MM.1S (cell line): ENCODE results near the gene NSMF.

ENCODE experiments used
- EZH2 ChIP-seq: fragments of 300-600 bp; sonication (generic); optimal IDR thresholded peaks from 2 replicates; pipeline ENCODE3; 2017; ENCODE audit warnings: low read depth, mild to moderate bottlenecking, antibody characterized with exemption, low read length, mixed read lengths
- EZH2phosphoT487 ChIP-seq: fragments of 300-600 bp; sonication (generic); IDR thresholded peaks from 2 replicates; pipeline ENCODE4 v1.6.1; 2018; ENCODE audit warnings: antibody characterized with exemption, low read length
- TF ChIP-seq, protein P1 (sequence below): fragments of 300-600 bp; sonication (generic); IDR thresholded peaks from 2 replicates; pipeline ENCODE4 v1.5.1; 2016; ENCODE audit warnings: antibody characterized with exemption, low read length, mixed read lengths

GRCh38 chr9:137500666-137501397 lies 41.7 kb upstream of the NSMF start:
- TF ChIP-seq, protein P1, sequence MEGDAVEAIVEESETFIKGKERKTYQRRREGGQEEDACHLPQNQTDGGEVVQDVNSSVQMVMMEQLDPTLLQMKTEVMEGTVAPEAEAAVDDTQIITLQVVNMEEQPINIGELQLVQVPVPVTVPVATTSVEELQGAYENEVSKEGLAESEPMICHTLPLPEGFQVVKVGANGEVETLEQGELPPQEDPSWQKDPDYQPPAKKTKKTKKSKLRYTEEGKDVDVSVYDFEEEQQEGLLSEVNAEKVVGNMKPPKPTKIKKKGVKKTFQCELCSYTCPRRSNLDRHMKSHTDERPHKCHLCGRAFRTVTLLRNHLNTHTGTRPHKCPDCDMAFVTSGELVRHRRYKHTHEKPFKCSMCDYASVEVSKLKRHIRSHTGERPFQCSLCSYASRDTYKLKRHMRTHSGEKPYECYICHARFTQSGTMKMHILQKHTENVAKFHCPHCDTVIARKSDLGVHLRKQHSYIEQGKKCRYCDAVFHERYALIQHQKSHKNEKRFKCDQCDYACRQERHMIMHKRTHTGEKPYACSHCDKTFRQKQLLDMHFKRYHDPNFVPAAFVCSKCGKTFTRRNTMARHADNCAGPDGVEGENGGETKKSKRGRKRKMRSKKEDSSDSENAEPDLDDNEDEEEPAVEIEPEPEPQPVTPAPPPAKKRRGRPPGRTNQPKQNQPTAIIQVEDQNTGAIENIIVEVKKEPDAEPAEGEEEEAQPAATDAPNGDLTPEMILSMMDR = no peak
- TF ChIP-seq EZH2phosphoT487 = no peak
- TF ChIP-seq EZH2 = no peak
